Measurements from ENCODE around the gene ABCA8.
"Not testable (repeated sequence)": the region's sequence is repeated elsewhere in the genome, so short reads cannot be mapped to it uniquely, and the experiment has no call there.

The ABCA8 gene, protein sequence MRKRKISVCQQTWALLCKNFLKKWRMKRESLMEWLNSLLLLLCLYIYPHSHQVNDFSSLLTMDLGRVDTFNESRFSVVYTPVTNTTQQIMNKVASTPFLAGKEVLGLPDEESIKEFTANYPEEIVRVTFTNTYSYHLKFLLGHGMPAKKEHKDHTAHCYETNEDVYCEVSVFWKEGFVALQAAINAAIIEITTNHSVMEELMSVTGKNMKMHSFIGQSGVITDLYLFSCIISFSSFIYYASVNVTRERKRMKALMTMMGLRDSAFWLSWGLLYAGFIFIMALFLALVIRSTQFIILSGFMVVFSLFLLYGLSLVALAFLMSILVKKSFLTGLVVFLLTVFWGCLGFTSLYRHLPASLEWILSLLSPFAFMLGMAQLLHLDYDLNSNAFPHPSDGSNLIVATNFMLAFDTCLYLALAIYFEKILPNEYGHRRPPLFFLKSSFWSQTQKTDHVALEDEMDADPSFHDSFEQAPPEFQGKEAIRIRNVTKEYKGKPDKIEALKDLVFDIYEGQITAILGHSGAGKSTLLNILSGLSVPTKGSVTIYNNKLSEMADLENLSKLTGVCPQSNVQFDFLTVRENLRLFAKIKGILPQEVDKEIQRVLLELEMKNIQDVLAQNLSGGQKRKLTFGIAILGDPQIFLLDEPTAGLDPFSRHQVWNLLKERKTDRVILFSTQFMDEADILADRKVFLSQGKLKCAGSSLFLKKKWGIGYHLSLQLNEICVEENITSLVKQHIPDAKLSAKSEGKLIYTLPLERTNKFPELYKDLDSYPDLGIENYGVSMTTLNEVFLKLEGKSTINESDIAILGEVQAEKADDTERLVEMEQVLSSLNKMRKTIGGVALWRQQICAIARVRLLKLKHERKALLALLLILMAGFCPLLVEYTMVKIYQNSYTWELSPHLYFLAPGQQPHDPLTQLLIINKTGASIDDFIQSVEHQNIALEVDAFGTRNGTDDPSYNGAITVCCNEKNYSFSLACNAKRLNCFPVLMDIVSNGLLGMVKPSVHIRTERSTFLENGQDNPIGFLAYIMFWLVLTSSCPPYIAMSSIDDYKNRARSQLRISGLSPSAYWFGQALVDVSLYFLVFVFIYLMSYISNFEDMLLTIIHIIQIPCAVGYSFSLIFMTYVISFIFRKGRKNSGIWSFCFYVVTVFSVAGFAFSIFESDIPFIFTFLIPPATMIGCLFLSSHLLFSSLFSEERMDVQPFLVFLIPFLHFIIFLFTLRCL (N-terminal part only)

DNA sequence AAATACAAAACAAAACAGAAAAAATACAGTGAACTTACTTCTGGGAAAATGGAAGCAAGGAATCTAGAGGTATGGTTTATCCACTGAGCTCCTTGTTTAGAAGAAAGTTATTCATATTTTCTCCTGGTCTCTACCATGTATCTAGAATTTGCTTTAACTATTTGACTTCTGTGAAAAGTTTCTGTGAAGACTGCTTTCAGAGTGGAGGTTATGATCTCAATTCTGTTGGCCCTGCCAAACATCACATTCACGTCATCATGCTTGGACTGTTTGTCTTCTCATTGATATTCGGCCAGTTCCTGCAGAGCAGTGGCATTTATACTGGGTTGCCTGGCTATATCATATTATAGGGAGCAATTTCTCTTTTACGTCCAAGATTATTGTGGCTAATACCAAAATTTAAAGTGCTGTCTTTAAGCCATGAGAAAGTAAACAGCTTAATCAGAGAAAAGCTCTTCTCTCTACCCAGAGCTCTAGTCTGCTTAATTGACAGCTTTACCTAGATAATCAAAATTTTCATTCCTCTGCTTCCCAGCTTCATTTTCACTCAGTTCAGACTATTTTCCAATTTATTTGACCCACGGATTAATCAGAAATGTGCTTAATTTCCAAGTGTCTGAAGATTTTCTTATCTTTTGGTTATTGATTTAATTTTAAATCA, at the start of gene ABCA8:
ABCA8 (minus strand) TSS at position 212 of the 661 bp plus-strand sequence. CDS start 13,358 bp downstream, outside the sequence.
- H3K4me3 ChIP-seq (ENCODE audit: low read depth, low read length), result no peak within 1 kb of the TSS

DNA sequence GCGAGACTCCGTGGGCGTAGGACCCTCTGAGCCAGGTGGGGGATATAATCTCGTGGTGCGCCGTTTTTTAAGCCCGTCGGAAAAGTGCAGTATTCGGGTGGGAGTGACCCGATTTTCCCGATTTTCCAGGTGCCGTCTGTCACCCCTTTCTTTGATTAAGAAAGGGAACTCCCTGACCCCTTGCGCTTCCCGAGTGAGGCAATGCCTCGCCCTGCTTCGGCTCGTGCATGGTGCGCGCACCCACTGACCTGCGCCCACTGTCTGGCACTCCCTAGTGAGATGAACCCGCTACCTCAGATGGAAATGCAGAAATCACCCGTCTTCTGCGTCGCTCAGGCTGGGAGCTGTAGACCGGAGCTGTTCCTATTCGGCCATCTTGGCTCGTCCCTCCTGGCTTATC, 49.6 kb upstream of the ABCA8 start:
- not testable (repeated sequence) for H3K4me3 ChIP-seq (ENCODE audit: low read depth, low read length)

DNA sequence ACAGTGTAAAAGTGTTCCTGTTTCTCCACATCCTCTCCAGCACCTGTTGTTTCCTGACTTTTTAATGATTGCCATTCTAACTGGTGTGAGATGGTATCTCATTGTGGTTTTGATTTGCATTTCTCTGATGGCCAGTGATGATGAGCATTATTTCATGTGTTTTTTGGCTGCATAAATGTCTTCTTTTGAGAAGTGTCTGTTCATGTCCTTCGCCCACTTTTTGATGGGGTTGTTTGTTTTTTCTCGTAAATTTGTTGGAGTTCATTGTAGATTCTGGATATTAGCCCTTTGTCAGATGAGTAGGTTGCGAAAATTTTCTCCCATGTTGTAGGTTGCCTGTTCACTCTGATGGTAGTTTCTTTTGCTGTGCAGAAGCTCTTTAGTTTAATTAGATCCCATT, 44.6 kb upstream of the ABCA8 start:
- not testable (repeated sequence) for H3K4me3 ChIP-seq (ENCODE audit: low read depth, low read length)

DNA sequence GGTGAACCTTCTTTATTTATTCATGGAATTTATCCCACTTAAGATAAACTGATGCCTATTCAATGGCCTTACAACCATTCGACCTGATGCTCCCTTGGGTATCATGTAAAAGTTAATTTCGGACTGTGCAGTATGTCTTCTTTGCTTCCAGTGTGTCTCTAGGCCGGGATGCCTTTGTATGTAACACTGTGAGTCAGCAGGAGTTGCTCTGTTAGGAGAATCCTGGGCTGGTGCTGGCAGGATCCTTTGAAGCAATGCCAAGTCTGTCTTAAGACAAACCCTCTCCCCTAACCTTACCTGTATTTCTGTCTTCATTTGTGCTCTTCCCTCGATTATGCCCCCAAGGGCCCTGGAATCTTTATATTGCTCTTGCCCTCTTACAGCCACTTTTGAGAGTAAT, 37.9 kb upstream of the ABCA8 start:
- no peak overlapping the region for H3K4me3 ChIP-seq (ENCODE audit: low read depth, low read length)

DNA sequence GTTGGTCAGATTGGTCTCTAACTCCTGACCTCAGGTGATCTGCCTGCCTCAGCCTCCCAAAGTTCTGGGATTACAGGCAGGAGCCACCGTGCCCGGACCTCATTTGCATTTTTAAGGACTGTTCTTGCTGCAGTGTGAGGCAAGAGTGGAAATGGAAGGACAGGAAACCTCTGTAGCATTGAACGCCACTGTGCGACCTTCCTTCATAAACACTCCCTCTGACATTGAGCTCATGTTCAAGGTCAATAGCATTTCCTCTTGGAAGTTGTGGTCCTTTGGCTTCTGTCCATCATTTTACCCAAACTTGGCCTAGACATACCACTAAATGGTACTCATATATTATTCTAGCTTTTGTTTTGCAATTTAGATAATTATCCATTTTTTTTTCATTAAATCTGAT, 32.8 kb upstream of the ABCA8 start:
- H3K4me3 ChIP-seq (ENCODE audit: low read depth, low read length), result no peak overlapping the region

DNA sequence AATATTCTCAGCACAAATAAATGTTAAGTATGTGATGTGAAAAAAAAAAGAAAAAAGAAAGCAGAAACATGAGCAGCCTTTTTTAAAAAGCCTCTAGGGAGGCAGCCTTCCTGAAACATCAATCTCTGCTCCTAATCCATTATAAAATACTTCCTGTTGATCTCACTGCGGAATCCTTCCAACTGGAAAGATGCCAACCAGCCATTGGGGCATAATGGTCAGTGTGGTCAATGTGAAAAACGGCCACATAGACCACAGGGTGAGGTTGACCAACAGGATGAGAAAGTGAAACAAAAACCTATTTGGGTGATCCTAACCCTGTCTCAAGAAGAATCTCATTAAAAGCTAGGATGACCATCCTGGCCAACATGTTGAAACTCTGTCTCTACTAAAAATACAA, 26.1 kb upstream of the ABCA8 start:
- no peak overlapping the region for H3K4me3 ChIP-seq (ENCODE audit: low read depth, low read length)

DNA sequence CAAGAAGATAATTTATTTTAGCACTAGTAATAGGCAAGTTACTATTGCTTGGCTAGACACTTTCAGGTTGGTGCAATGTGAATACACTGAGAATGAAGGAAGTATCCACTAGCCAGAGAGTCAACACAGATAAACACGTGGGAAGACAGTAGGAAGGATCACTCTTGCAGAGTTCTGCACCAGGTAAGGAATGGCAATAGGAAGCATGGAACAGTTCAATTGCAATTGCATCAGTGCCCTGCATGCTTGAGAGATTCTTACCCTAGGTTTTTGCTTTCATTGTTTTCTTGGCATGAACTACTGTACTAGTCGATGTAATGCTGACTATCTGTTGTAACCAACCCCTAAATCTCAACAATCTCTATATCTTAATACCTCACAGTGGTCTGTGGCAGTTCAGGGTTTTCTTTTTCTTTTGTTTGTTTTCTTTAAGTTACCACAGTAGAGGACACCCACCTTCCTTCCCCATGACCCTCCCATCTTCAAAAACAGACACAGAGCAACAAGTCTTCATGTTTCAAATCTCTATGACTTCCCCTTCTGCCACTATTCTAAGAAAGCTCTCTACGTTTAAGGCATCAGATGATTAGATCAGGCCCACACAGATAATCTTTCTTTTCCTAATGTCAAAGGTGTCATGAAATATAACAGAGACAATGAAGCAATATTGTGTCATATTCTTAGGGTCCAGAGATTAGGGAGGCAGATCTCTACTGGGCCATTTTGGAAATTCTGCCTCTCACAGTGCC, 18.1 kb upstream of the ABCA8 start:
- H3K4me3 ChIP-seq (ENCODE audit: low read depth, low read length), result no peak overlapping the region

DNA sequence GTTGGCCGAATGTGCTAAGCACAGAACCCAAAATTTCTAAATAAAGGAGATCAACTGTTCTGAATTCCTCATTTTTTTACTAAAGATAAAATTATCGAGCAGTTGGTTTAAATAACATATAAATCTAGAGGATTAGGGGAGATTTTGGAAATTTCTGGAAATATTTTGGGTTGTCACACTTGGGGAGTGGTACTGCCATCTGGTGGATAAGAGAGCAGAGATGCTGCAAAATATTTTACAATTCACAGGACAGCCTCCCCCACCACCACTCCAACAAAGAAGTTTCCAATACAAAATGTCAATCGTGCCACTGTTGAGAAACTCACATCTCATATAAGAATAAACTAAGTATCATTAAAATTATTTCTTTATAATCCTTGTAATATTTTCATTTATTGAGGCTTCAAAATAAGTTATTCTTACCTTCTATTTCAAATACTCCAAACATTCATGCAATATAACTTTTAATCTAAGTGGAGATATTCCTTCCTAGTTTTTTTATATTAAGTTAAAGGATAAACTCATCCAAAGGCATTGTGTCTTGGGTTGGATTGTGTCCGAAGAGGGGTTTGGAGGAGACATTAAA, 17.0 kb upstream of the ABCA8 start:
- H3K4me3 ChIP-seq (ENCODE audit: low read depth, low read length), result no peak overlapping the region

DNA sequence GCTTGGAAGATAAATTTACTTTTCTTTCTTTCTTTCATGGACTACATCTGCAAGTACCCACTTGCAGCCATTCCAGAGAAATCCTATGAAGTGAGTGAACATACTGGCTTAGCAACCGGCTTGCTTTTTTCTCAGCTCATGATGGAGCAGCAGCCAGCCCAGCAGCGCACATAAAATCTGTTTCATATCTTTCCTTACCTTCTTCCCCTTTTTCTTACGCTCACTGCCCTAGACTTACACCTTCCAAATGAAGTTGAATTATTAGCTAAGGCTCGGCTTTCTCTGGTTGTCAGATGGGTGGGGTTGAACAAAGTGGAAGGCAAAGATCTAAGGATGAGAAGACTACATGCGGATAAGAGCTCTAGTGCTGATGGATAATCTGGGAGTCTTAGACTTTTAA, 13.9 kb upstream of the ABCA8 start:
- H3K4me3 ChIP-seq (ENCODE audit: low read depth, low read length), result no peak overlapping the region

DNA sequence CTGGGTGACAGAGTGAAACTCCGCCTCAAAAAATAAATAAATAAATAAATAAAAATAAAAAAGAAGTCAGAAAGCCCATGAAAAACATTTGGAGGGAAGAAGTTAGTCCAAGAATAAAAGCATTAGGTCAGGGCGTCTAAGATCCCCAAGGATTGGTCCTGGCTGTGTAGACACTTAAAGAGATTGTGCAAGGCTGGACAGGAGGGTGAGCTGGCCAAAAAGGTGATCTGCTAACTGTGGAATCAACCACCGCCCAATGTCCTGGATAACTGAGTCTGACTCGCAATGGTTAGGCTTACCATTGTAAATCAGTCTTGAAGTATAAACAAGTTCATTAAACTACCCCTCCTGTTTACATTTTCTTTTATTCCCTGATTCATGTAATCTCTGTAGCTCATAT, 8.8 kb upstream of the ABCA8 start:
- no peak overlapping the region for H3K4me3 ChIP-seq (ENCODE audit: low read depth, low read length)

DNA sequence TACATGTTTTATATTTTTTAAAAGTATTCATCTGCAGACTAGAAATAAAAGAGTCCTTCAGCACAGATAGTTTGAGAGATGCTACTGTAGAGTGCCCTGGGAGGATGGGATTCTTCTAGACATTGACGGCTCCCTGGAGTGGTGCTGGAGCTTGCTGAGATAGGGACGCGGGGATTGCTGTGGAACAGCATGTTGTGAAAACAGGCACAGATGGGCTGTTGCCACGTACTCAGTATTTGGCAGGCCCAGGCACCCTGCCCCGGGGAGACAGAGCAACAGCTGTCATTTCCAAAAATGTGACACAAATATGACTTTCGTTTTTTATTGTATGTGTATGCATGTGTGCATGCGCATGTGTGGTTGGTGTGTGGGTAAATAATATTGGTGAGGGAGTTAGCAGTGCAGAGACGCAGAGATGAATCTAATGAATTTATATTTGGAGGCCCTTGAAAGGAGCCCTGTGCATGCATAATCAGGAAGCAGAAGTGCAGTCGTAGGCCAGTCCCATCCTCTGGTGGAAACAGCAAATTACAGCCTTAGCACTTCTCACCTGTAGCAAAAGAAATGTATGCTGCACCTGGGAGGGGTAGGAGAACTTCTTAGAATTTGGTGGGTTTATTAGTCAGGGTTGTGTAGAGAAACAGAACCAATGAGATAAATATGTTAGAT, 6.2 kb upstream of the ABCA8 start:
- H3K4me3 ChIP-seq (ENCODE audit: low read depth, low read length), result no peak overlapping the region

DNA sequence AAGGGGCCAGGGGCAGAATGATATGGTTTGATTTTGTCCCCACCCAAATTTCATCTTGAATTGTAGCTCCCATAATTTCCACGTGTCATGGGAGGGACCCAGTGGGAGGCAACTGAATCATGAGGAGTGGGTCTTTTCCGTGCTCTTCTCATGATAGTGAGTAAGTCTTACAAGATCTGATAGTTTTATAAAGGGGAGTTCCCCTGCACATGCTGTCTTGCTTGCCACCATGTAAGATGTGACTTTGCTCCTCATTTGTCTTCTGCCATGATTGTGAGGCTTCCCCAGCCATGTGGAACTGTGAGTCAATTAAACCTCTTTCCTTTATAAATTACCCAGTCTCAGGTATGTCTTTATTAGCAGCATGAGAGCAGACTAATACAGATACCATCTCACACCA, 3.9 kb upstream of the ABCA8 start:
- not testable (repeated sequence) for H3K4me3 ChIP-seq (ENCODE audit: low read depth, low read length)

DNA sequence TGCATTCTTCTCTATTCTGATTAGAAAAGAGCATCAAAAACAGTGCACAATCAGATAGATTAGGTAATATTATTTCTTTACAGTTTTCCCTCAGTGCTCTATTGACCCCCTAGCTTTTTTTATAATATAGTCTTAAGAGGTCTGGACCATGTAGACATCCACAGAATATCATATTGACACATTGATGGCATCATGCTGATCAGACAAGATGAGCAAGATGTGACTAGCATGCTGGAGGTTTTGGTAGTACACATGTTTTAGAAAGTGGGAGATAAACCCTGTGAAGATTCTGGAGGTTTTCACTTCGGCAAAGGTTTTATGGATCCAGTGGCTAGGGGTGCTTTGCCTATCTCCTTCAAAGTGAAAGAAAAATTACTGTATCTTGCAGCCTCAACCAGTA, 2.8 kb upstream of the ABCA8 start:
- no peak overlapping the region for H3K4me3 ChIP-seq (ENCODE audit: low read depth, low read length)

DNA sequence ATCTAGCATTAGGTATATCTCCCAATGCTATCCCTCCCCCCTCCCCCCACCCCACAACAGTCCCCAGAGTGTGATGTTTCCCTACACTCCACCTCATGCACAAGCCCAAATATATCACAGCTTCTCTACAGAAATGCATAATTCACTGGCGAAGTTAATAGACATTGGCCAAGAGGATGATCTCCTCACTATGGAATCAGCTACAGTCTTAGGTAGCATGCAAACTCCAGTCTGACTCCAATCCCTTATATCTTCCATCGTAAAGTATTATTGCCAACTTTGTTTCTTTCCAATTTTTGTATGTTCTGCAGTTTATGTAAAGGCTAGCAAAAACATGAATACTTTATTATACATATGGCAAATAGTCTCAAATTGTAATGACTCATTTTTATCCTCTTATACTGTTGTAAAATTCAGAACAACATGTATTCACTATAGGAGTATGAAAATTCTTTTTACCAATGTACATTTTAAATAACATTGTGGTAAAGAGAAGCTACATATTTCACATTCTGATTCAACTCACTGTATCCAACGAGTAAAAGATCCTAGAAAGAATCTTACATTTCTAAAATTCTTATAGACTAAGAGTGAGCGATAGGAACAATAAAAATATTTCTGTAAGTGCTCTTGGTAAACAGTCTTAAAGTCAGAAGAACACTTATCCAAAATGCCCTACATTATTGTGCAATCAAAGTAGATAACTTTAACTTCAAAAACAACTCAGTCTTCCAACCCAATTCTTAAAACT, 871 bp downstream of the ABCA8 start:
- H3K4me3 ChIP-seq (ENCODE audit: low read depth, low read length), result no peak overlapping the region

DNA sequence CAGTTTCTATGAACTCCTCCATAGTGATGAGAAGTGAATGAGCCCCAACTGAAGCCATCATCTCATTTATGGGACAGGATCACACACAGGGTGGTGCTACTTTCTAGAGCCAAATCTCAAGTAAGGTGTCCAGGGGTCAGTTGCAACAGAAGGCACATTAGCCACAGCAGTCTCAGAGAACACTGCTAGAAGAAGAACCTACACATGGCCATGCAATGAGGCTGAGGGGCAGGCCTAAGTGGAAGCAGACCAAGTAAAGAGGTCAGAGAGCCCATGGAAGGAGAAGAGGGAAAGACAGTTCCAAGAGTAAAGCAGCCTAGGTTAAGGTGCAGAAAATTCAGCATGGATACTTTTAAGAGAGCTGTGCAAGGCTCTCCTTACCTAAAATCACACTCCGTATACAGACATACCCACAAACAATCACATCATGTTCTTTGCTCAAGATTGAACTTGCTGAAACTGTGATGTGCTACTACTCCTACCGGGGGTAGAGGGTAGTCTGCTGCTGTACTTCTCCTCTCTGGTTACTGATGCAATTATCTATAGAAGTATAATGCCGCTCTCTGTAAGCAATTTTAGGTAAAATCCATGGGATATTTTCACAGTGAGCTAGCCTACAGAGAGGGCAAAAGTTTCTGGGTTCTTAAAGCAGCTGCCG, 1.7 kb downstream of the ABCA8 start:
- no peak overlapping the region for H3K4me3 ChIP-seq (ENCODE audit: low read depth, low read length)

DNA sequence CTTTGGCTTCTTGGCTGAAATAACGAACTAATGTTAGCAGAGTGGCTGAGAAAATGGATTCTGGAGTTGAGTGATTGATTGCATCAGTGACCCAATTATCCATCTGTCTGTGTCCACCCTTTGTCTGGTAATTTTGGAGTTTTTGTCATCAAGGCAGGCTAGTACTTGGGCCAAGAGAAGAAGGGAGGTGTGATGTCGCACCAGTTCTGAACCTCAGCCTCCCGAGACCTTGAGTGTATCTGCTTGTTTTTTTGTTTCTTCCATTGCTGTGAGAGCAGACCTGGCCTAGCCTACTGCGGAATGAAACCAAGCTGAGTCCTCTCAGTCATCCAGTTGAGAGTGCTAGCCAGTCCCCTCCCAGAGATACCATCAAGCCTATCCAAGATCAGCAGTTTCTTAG, 4.5 kb downstream of the ABCA8 start:
- no peak overlapping the region for H3K4me3 ChIP-seq (ENCODE audit: low read depth, low read length)

DNA sequence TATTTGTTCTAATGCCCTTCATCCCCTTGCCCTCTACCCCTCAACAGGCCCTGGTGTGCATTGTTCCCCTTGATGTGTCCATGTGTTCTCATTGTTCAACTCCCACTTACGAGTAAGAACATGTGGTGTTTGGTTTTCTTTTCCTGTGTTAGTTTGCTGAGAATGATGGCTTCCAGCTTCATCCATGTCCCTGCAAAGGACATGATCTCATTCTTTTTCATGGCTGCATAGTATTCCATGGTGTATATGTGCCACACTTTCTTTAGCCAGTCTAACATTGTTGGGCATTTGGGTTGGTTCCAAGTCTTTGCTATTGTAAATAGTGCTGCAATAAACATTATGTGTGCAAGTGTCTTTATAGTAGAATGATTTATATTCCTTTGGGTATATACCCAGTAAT, 7.3 kb downstream of the ABCA8 start:
- H3K4me3 ChIP-seq (ENCODE audit: low read depth, low read length), result not testable (repeated sequence)

DNA sequence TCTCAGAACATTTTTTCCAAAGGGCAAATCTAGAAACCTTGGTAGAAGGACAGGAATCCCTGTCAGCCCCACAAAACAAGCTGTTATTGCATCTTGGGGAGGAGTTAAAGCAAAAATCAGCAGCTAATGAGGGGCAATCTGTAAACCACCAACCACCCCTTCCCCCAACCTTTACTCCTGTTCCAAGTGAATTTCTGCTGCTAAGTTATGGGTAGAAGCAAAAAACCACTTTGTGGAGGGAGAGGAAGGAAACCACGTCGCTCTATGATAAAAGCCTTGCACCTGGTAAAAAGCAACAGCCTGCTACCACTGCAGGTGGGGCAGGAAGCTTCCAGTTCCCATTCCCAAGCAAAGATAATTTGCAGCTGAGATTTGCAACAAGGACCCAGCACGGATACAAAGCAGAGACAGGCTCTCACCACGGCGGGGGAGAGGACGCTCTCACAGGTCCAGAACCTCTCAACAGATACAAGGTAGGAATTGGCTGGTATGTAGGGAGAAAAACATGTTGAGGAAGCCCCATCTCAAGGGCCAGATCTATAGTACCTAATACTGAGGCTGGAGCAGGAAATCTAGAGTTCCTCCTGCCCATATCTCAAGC, 10.7 kb downstream of the ABCA8 start:
- no peak overlapping the region for H3K4me3 ChIP-seq (ENCODE audit: low read depth, low read length)

Measured in iPS-11a (cell line).